Esophagus muscularis mucosa (tissue), 4 donors: Measurements from ENCODE around the gene TTLL12. TPM values are rescaled to one million over a fixed set of nuclear protein-coding genes. Genes with fewer than 3 reads are reported as not detected.

ENCODE experiments used
- DNase-seq: peaks from one replicate; pipeline ENCODE4 v3.0.0-alpha.2; 2017; ENCODE audit errors: extremely low spot score
- H3K27ac ChIP-seq, 4 donors: fragments of 200-600 bp; sonication (generic); replicated peaks in 1 of 4; 1 replicate in 3 of 4; 2 replicates in 1 of 4; pipeline ENCODE4 v1.5.1; 2016 to 2019; ENCODE audit warnings: mild to moderate bottlenecking in 1 of 4
- H3K27me3 ChIP-seq, 4 donors: fragments of 200-600 bp; sonication (generic); one replicate each; pipeline versions ENCODE4 v1.5.1 to v1.6.0; 2016 to 2019
- H3K36me3 ChIP-seq, 4 donors: fragments of 200-600 bp; sonication (generic); one replicate each; pipeline ENCODE4 v1.5.1; 2016 to 2019
- H3K4me1 ChIP-seq, 4 donors: fragments of 200-600 bp; sonication (generic); one replicate each; pipeline ENCODE4 v1.5.1; 2016 to 2019
- H3K4me3 ChIP-seq, 4 donors: fragments of 200-600 bp; sonication (generic); 1 replicate in 2 of 4; 2 replicates in 2 of 4; pipeline ENCODE4 v1.5.1; 2016 to 2019; ENCODE audit warnings: mild to moderate bottlenecking in 4 of 4, moderate library complexity in 1 of 4
- H3K9me3 ChIP-seq, 4 donors: fragments of 200-600 bp; sonication (generic); 1 replicate in 3 of 4; 2 replicates in 1 of 4; pipeline ENCODE4 v1.5.1; 2016 to 2019
- EP300 ChIP-seq: sonication (generic); formaldehyde crosslinking; IDR thresholded peaks from one replicate; pipeline ENCODE4 v1.6.1; 2017; ENCODE audit warnings: antibody characterized with exemption
- POLR2A ChIP-seq: fragments of 450-650 bp; IDR thresholded peaks from one replicate; pipeline ENCODE4 v1.6.1; 2017; ENCODE audit warnings: antibody characterized with exemption, moderate library complexity, mild to moderate bottlenecking, low read depth
- POLR2AphosphoS5 ChIP-seq, 2 donors: sonication (generic); formaldehyde crosslinking; IDR thresholded peaks; one replicate each; pipeline ENCODE4 v1.6.1; 2017; ENCODE audit warnings: antibody characterized with exemption in 2 of 2
- WGBS: methylation state at CpG from one replicate; pipeline ENCODE4 v1.1.5; 2018; 5-methylcytosine and 5-hydroxymethylcytosine counted together
- intact Hi-C: fragments of 100-400 bp; cut with DNase I; formaldehyde crosslinking; loops from one replicate; pipeline ENCODE4 v1.15.1; 2023
- total RNA-seq, 4 donors: library from RNA; depleted of rRNA; stranded (reverse); fragments of >200 nt; gene quantifications; one replicate each; pipeline versions ENCODE4 v1.1.0 to v1.2.1, GENCODE V29; 2016
- TF ChIP-seq, protein P1 (sequence below), 3 experiments: fragments of 200-600 bp in 2 of 3; fragments of 450-650 bp in 1 of 3; sonication (generic) in 2 of 3; IDR thresholded peaks; one replicate each; pipeline ENCODE4 v1.5.1; 2017 to 2019; ENCODE audit warnings: antibody characterized with exemption in 3 of 3, mild to moderate bottlenecking in 2 of 3, moderate library complexity in 1 of 3

TTLL12 gene
- total RNA-seq, 4 donors from 2014 or later = 19.9 to 32.8 (median 28.0) TPM

DNA sequence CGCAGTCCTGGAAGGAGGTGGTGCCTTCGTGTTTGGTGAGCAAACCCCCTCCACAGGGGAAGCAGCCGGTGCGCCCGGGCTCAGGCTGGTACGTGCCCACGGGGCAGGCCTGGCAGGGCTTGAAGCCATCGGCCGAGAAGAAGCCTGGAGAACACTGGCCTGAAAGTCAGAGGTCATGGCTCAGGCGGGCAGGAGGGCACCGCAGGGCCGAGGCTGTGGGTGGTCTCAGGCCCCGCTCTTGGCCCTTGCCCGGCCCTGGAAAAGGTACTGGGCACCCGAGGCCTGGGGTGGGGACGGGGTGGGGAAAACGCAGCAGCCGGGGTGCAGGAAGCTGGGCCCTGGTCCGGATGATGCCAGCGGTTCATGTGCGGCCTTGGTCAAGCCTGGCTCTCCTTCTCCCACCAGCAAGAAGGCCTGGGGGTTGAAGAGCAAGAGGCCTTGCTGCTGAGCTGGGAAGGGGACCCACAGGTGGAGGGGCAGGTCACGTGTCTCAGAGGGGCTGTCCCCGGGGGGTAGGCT is 25.6 kb upstream of the TTLL12 start:
- Histone ChIP-seq H3K27me3 (peaks cover 0 to 11% (median 0%) of the 10 kb centered on the region in 4 donors), H3K36me3 (peaks cover 0 to 56% (median 24%) of the 10 kb centered on the region in 4 donors), H3K4me3 (no peak overlapping the region), H3K9me3 (no peaks in the 10 kb centered on the region), H3K27ac (no peak overlapping the region), H3K4me1 (peaks cover 0 to 5% (median 0%) of the 10 kb centered on the region in 4 donors)
- WGBS = 85% methylated on average over 7 of the region's 23 CpGs
- intact Hi-C loops = no loop called here
- TF ChIP-seq POLR2AphosphoS5 (IDR thresholded peaks at IDR 0.05) = no peak
- TF ChIP-seq, protein P1, sequence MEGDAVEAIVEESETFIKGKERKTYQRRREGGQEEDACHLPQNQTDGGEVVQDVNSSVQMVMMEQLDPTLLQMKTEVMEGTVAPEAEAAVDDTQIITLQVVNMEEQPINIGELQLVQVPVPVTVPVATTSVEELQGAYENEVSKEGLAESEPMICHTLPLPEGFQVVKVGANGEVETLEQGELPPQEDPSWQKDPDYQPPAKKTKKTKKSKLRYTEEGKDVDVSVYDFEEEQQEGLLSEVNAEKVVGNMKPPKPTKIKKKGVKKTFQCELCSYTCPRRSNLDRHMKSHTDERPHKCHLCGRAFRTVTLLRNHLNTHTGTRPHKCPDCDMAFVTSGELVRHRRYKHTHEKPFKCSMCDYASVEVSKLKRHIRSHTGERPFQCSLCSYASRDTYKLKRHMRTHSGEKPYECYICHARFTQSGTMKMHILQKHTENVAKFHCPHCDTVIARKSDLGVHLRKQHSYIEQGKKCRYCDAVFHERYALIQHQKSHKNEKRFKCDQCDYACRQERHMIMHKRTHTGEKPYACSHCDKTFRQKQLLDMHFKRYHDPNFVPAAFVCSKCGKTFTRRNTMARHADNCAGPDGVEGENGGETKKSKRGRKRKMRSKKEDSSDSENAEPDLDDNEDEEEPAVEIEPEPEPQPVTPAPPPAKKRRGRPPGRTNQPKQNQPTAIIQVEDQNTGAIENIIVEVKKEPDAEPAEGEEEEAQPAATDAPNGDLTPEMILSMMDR (IDR thresholded peaks at IDR 0.05) = no peak
- TF ChIP-seq EP300 = no peak
- TF ChIP-seq POLR2A = no peak
- no peak for DNase-seq

DNA sequence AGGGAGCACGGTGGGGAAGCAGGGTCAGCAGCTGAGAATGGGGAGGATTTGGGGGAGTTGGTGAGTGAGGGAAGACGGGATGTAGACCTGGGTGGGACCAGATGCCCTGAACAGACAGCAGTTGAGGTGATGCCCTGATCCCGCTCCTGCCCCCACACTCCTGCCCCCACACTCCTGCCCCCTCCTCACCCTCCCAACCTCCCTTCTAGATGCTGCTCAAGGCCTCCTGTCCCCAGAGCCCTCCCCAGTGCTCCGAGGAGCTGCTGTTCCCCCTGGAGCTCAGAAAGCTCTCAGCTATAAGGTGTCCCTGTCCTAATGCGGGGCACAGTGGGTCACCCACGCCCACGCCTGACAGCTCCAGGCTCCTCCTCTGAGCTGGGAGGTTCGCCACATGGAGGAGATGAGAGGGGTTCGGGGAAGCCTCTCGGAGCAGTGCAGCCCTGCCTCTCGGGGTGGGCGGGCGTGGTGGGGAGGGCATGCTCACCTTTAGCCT is 25.1 kb upstream of the TTLL12 start:
- no peak overlapping the region for H3K4me3 ChIP-seq
- H3K4me1 ChIP-seq = peaks cover 0 to 5% (median 0%) of the 10 kb centered on the region in 4 donors
- 75% methylated on average over 10 of the region's 13 CpGs for WGBS
- intact Hi-C loops = no loop called here
- H3K27ac ChIP-seq = no peak overlapping the region
- no peak for DNase-seq
- no peaks in the 10 kb centered on the region for H3K9me3 ChIP-seq
- peaks cover 0 to 6% (median 0%) of the 10 kb centered on the region in 4 donors for H3K27me3 ChIP-seq
- peaks cover 0 to 56% (median 28%) of the 10 kb centered on the region in 4 donors for H3K36me3 ChIP-seq
- TF ChIP-seq POLR2AphosphoS5 (IDR thresholded peaks at IDR 0.05) (no peak), POLR2A (no peak), EP300 (no peak)
- TF ChIP-seq, protein P1 (IDR thresholded peaks at IDR 0.05) = no peak

DNA sequence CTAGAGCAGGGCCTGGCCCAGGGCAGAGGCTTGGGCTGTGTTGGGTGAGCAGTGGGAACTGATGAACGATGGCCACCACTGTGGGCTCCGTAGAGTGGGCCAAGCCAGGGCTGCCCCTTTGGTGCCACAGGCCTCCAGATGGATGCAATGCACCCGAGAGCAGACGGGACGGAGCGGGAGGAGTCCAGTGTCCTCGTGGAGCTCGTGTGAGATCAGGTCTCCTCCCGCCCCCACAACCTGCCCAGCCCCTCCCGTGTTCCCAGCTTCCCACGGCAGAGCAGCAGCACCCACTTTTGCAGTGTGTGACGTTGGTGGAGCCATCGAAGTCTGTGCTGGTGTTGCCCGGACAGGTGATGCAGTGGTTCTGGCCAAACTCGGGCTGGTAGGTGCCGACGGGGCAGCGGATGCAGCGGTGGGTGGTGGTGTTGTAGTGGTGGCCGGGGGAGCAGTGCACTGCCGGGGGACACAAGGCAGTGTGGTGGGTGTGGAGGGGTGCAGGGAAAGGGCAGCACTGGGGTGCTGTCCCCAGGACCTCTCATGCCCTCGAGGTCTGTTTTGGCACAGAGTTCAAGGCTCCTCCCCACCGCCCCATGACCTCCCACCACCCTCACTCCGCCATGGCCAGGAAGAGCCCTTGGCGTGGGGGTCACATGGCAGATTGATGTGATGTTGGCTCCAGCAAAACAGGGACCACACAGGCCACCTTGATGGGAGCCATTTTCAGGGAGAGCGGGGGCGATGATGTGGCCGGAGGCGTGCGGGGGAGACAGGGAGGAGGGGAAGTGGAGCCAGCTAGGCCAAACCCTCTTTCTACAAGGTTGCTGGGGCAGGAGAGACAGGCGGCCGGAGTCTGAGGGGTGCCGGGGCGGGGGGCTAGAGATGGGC is 23.9 kb upstream of the TTLL12 start:
- H3K4me1 ChIP-seq = peaks cover 0 to 5% (median 0%) of the 10 kb centered on the region in 4 donors
- H3K36me3 ChIP-seq = peaks cover 0 to 60% (median 31%) of the 10 kb centered on the region in 4 donors
- H3K27ac ChIP-seq = no peak overlapping the region
- no peak overlapping the region for H3K4me3 ChIP-seq
- no peak for DNase-seq
- no peaks in the 10 kb centered on the region for H3K9me3 ChIP-seq
- TF ChIP-seq POLR2AphosphoS5 (IDR thresholded peaks at IDR 0.05) = no peak
- no peak for TF ChIP-seq EP300
- TF ChIP-seq, protein P1 (IDR thresholded peaks at IDR 0.05) = no peak
- no peak for TF ChIP-seq POLR2A
- WGBS = 94% methylated on average over 20 of the region's 34 CpGs
- H3K27me3 ChIP-seq = peaks cover 0 to 5% (median 0%) of the 10 kb centered on the region in 4 donors
- intact Hi-C loops = no loop called here

DNA sequence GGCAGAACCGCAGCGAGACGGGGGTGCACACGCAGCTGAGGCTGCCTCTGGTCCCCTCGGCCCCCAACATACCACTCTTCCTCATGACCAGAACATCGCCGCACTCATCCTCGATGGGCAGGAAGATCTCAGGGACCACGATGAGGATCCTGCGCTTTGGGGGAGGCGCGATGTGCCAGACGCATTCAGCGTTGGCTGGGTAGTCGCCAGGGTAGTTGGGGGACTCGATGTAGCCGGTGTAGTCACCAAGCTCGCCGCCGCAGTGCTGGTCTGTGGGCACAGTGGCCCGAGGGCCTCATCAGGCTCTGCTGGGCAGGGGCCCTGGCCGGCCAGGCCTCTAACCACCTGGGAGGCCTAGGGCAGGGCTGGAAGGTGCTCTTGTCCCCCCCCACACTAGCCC is 23.0 kb upstream of the TTLL12 start:
- Histone ChIP-seq H3K27me3 (peaks cover 0 to 5% (median 0%) of the 10 kb centered on the region in 4 donors), H3K36me3 (peaks cover 0 to 60% (median 32%) of the 10 kb centered on the region in 4 donors), H3K4me3 (no peak overlapping the region), H3K27ac (no peak overlapping the region), H3K4me1 (peaks cover 0 to 5% (median 0%) of the 10 kb centered on the region in 4 donors), H3K9me3 (no peaks in the 10 kb centered on the region)
- DNase-seq = no peak
- TF ChIP-seq EP300 = no peak
- WGBS = 85% methylated on average over 9 of the region's 22 CpGs
- intact Hi-C loops = no loop called here

DNA sequence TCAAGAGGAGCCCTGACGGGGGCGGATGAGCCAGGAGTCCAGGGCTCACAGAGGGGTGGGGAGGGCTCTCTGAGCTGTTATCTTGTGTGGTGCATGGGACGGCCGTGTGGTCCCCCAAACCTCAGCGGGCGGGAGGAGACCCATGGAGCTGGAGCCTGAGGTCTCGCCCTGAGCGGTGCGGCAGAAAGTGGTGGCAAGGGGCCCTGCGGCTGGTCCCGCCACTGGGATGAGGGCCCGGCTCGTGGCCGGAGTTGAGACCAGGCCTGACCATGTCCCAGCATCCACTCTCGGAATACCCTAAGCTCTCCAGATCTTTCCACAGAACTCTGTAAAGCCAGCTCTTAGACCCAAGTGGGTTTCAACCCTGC is 22.6 kb upstream of the TTLL12 start:
- intact Hi-C loops = no loop called here
- no peak overlapping the region for H3K27ac ChIP-seq
- H3K9me3 ChIP-seq = no peaks in the 10 kb centered on the region
- no peak for TF ChIP-seq POLR2AphosphoS5 (IDR thresholded peaks at IDR 0.05)
- TF ChIP-seq POLR2A = no peak
- TF ChIP-seq, protein P1 (IDR thresholded peaks at IDR 0.05) = no peak
- no peak for TF ChIP-seq EP300
- no CpG with 5 or more reads among the region's 15 CpGs for WGBS
- no peak for DNase-seq
- H3K27me3 ChIP-seq = peaks cover 0 to 5% (median 0%) of the 10 kb centered on the region in 4 donors
- H3K4me1 ChIP-seq = peaks cover 0 to 5% (median 0%) of the 10 kb centered on the region in 4 donors
- H3K4me3 ChIP-seq = no peak overlapping the region
- peaks cover 0 to 57% (median 34%) of the 10 kb centered on the region in 4 donors for H3K36me3 ChIP-seq
